GM21529 (cell line): Measurements from ENCODE around the gene CEPT1.

Experiments
- ATAC-seq: cut with Tn5 transposase; IDR thresholded peaks from one replicate; pipeline ENCODE4 v1.9.1; 2021; ENCODE audit not compliant: unreplicated experiment

CEPT1 gene

GRCh38 chr1:111225717-111226400 lies 85.8 kb downstream of the CEPT1 start:
- ATAC-seq = no peak

DNA sequence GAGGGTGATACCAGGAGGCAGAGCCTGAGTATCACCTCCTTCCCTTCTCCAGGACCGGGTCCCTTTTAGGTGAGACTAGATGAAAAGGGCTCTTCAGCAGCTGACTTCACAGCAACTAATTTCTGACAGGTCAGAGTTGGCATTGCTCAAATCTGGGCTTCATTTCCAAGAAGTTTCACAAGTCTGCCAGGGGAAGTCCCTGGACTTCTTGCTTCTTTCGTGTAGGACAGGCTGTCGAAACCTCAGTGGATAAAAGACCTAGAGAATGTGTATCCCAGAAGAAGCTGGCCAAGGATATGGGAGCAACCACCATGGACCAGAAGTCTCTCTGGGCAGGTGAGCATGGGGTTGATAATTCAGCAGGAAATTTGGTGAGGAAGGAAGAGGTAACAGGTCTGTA lies 87.4 kb downstream of the CEPT1 start, which contains the start of gene CHI3L2:
CHI3L2 (plus strand) TSS at position 280 of the 400 bp plus-strand sequence; CDS start at position 297, 17 bp downstream.
- no peak for ATAC-seq

GRCh38 chr1:111227851-111228747 lies 88.1 kb downstream of the CEPT1 start:
- ATAC-seq = no peak

- ATAC-seq = no peak
These were observed 88.7 kb downstream of the CEPT1 start for GRCh38 chr1:111228748-111229126.

DNA sequence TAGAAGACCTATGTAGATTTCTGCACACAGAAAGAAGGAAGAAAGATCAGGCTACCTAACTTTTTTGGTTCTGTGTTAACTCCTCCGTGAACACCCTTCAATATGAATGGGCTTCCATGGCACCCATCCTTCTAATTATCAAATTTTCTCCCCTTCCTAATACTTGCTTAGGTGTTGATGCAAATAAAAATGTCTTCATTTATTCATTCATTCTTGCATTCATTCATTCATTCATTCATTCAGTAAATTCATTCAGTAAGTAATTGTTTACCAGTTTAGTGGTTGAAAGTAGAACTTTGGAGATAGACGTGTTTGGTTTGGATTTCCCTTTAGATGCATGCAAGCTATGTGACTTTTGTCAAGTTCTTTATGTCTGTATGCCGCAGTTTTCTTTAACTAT lies 92.1 kb downstream of the CEPT1 start:
- ATAC-seq = no peak

DNA sequence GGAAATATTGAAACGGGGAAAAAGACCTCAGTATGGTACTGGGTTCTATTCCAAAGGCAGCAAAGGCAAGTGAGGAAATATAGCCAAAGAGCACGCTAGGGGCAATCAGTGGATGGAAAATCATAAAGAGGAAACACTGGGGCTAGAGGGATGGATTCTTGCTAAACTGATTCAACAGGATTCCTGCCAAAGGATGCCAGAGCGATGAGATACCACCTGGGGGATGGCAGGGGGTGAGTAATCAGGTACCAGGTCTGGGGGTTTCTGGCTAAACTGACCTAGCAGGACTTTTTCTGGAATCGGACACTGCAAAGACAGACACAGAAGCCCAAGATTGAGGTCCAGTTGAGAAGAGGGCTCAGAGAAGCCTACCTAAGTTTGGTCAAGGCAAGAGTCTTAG lies 94.2 kb downstream of the CEPT1 start:
- no peak for ATAC-seq
